ENCODE measurements around the gene ADD2. TPM values are rescaled to one million over a fixed set of nuclear protein-coding genes. Genes with fewer than 3 reads are reported as not detected.

Gene ADD2
- total RNA-seq, 3 donors from 2014 or later: 0.43 to 4.0 (median 1.1) TPM

- Histone ChIP-seq H3K4me1 (ENCODE audit: low read depth) (no peaks in the 10 kb centered on the region), H3K4me3 (no peak overlapping the region), H3K9me3 (no peaks in the 10 kb centered on the region), H3K36me3 (ENCODE audit: low read depth) (no peaks in the 10 kb centered on the region)
- DNase-seq (no peak), ATAC-seq (no peak)
- no peak for TF ChIP-seq CTCF (IDR thresholded peaks at IDR 0.05)
- intact Hi-C loops (cut with DNase I, micrococcal nuclease): no loop called here
These were observed 10.7 kb upstream of the ADD2 start for GRCh38 chr2:70778676-70779075.

GRCh38 chr2:70777450-70777849 is 9.4 kb upstream of the ADD2 start:
- intact Hi-C loops (cut with DNase I, micrococcal nuclease): no loop called here
- DNase-seq: no peak
- no peak for ATAC-seq
- H3K4me3 ChIP-seq: no peak overlapping the region
- no peaks in the 10 kb centered on the region for H3K9me3 ChIP-seq
- TF ChIP-seq CTCF (IDR thresholded peaks at IDR 0.05): no peak
- no peaks in the 10 kb centered on the region for H3K36me3 ChIP-seq (ENCODE audit: low read depth)
- H3K4me1 ChIP-seq (ENCODE audit: low read depth): no peaks in the 10 kb centered on the region

GRCh38 chr2:70776266-70776665 is 8.3 kb upstream of the ADD2 start:
- Histone ChIP-seq H3K4me3 (no peak overlapping the region), H3K9me3 (no peaks in the 10 kb centered on the region), H3K4me1 (ENCODE audit: low read depth) (no peaks in the 10 kb centered on the region), H3K36me3 (ENCODE audit: low read depth) (no peaks in the 10 kb centered on the region)
- intact Hi-C loops (cut with DNase I, micrococcal nuclease): no loop called here
- DNase-seq (no peak), ATAC-seq (no peak)
- TF ChIP-seq CTCF (IDR thresholded peaks at IDR 0.05): no peak

GRCh38 chr2:70775141-70775540 is 7.1 kb upstream of the ADD2 start:
- Histone ChIP-seq H3K36me3 (ENCODE audit: low read depth) (no peaks in the 10 kb centered on the region), H3K4me3 (no peak overlapping the region), H3K4me1 (ENCODE audit: low read depth) (no peaks in the 10 kb centered on the region), H3K9me3 (no peaks in the 10 kb centered on the region)
- DNase-seq (no peak), ATAC-seq (no peak)
- no peak for TF ChIP-seq CTCF (IDR thresholded peaks at IDR 0.05)
- intact Hi-C loops (cut with DNase I, micrococcal nuclease): no loop called here

GRCh38 chr2:70772486-70773155 is 4.6 kb upstream of the ADD2 start:
- Histone ChIP-seq H3K36me3 (ENCODE audit: low read depth) (no peaks in the 10 kb centered on the region), H3K9me3 (no peaks in the 10 kb centered on the region), H3K4me3 (no peak overlapping the region), H3K4me1 (ENCODE audit: low read depth) (peaks cover 2% of the 10 kb centered on the region)
- DNase-seq (no peak), ATAC-seq (no peak)
- no peak for TF ChIP-seq CTCF (IDR thresholded peaks at IDR 0.05)
- intact Hi-C loops (cut with DNase I, micrococcal nuclease): no loop called here

- Histone ChIP-seq H3K4me3 (no peak overlapping the region), H3K36me3 (ENCODE audit: low read depth) (no peaks in the 10 kb centered on the region), H3K4me1 (ENCODE audit: low read depth) (peaks cover 11% of the 10 kb centered on the region), H3K9me3 (no peaks in the 10 kb centered on the region)
- intact Hi-C loops (cut with DNase I, micrococcal nuclease): no loop called here
- ATAC-seq: no peak
- DNase-seq: no peak
- no peak for TF ChIP-seq CTCF (IDR thresholded peaks at IDR 0.05)
These were observed 3.4 kb upstream of the ADD2 start for GRCh38 chr2:70771446-70771845.
